ENCODE results near the gene ZNF793. TPM values are rescaled to one million over a fixed set of nuclear protein-coding genes. Genes with fewer than 3 reads are reported as not detected.

The ZNF793 gene
- total RNA-seq, 3 donors from 2014 or later (not counting 1 experiment from before 2014, with no cell fraction given) = 3.1 to 9.6 (median 4.3) TPM

GRCh38 chr19:37472165-37472564, 34.6 kb upstream of the ZNF793 start:
- no peak overlapping the region for H3K4me3 ChIP-seq (ENCODE audit: low read length)
- WGBS (ENCODE audit: insufficient coverage) = 93% methylated on average over 9 of the region's 9 CpGs
- H3K27ac Mint-ChIP-seq = no peak overlapping the region
- H3K9me3 ChIP-seq (ENCODE audit: control insufficient read depth, insufficient read depth, low read length) = peaks cover 23% of the 10 kb centered on the region
- H3K27me3 ChIP-seq (ENCODE audit: control insufficient read depth, insufficient read depth, low read length) = no peaks in the 10 kb centered on the region
- H3K36me3 ChIP-seq (ENCODE audit: control insufficient read depth, insufficient read depth, low read length) = peaks cover 28% of the 10 kb centered on the region
- TF ChIP-seq CTCF (IDR thresholded peaks at IDR 0.05) = no peak
- peaks cover 23 to 30% of the 10 kb centered on the region in 2 donors for H3K4me1 Mint-ChIP-seq
- H3K27me3 Mint-ChIP-seq (ENCODE audit: low read depth in 2 of 2) = no peaks in the 10 kb centered on the region
- no peak overlapping the region for H3K27ac ChIP-seq (ENCODE audit: low read length)
- H3K4me3 Mint-ChIP-seq = no peak overlapping the region
- peaks cover 14% of the 10 kb centered on the region for H3K36me3 Mint-ChIP-seq
- peaks cover 25% of the 10 kb centered on the region for H3K4me1 ChIP-seq (ENCODE audit: control insufficient read depth, insufficient read depth, low read length)
- H3K9me3 Mint-ChIP-seq = peaks cover 2 to 15% of the 10 kb centered on the region in 2 donors
- intact Hi-C loops (cut with micrococcal nuclease) = no loop called here
- ATAC-seq (no peak), DNase-seq (no peak)

GRCh38 chr19:37484406-37485168, 22.2 kb upstream of the ZNF793 start:
- Mint-ChIP-seq H3K4me1 (no peaks in the 10 kb centered on the region), H3K27me3 (ENCODE audit: low read depth in 2 of 2) (no peaks in the 10 kb centered on the region), H3K27ac (no peak overlapping the region), H3K36me3 (peaks cover 63% of the 10 kb centered on the region), H3K4me3 (no peak overlapping the region), H3K9me3 (peaks cover 18 to 30% of the 10 kb centered on the region in 2 donors)
- H3K27me3 ChIP-seq (ENCODE audit: control insufficient read depth, insufficient read depth, low read length) = no peaks in the 10 kb centered on the region
- no peak for DNase-seq
- intact Hi-C loops (cut with micrococcal nuclease) = no loop called here
- no peaks in the 10 kb centered on the region for H3K4me1 ChIP-seq (ENCODE audit: control insufficient read depth, insufficient read depth, low read length)
- no peak for TF ChIP-seq CTCF (IDR thresholded peaks at IDR 0.05)
- no peak overlapping the region for H3K27ac ChIP-seq (ENCODE audit: low read length)
- no peak overlapping the region for H3K4me3 ChIP-seq (ENCODE audit: low read length)
- peak in 1 of 3 donors; percentile 27 for ATAC-seq
- H3K36me3 ChIP-seq (ENCODE audit: control insufficient read depth, insufficient read depth, low read length) = peaks cover 42% of the 10 kb centered on the region
- WGBS (ENCODE audit: insufficient coverage) = 98% methylated on average over 7 of the region's 8 CpGs
- H3K9me3 ChIP-seq (ENCODE audit: control insufficient read depth, insufficient read depth, low read length) = peaks cover 60% of the 10 kb centered on the region

GRCh38 chr19:37492213-37492612, 14.5 kb upstream of the ZNF793 start:
- Mint-ChIP-seq H3K4me1 (no peaks in the 10 kb centered on the region), H3K27ac (no peak overlapping the region), H3K27me3 (ENCODE audit: low read depth in 2 of 2) (no peaks in the 10 kb centered on the region), H3K9me3 (peaks cover 13 to 23% of the 10 kb centered on the region in 2 donors), H3K36me3 (peaks cover 27% of the 10 kb centered on the region), H3K4me3 (no peak overlapping the region)
- H3K36me3 ChIP-seq (ENCODE audit: control insufficient read depth, insufficient read depth, low read length) = no peaks in the 10 kb centered on the region
- no peak for TF ChIP-seq CTCF (IDR thresholded peaks at IDR 0.05)
- DNase-seq = no peak
- WGBS (ENCODE audit: insufficient coverage) = 83% methylated on average over 2 of the region's 3 CpGs
- H3K4me3 ChIP-seq (ENCODE audit: low read length) = no peak overlapping the region
- no peaks in the 10 kb centered on the region for H3K4me1 ChIP-seq (ENCODE audit: control insufficient read depth, insufficient read depth, low read length)
- ATAC-seq = no peak
- intact Hi-C loops (cut with micrococcal nuclease) = no loop called here
- peaks cover 46% of the 10 kb centered on the region for H3K9me3 ChIP-seq (ENCODE audit: control insufficient read depth, insufficient read depth, low read length)
- H3K27me3 ChIP-seq (ENCODE audit: control insufficient read depth, insufficient read depth, low read length) = no peaks in the 10 kb centered on the region
- H3K27ac ChIP-seq (ENCODE audit: low read length) = no peak overlapping the region

Data from natural killer cell (primary cell).